Measurements from ENCODE around the gene GMIP.

The GMIP gene

DNA sequence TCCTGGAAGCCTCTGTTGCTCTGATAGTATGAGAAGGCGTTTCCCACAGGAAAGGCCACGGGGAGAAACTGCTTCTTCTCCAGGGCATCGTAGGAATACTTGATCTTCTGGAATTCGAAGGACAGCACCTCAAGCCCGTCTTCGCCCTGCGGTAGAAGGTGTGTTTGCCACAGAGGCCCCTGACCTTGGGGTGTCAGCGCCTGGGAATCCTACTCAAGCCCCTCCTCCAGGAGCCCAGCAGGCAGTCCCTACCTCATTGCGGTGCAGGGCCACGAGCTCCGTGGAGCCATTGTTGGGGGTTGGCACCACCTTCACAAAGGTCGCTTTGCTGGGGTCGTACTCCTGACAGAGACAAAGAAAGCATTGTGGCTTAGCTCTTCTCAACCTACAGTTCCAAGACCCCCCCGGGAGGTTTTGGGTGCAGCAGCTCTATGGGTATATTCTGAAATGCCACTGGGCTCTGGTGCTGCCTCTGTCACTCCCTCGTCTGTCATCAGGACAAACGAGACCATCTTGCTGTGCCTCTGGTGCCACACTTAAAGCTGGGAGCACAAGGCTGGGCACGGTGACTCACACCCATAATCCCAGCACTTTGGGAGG, 16.3 kb upstream of the GMIP start:
- in situ Hi-C loops (cut with MboI; ENCODE audit: low sequenced_read_pairs), result no loop called here

DNA sequence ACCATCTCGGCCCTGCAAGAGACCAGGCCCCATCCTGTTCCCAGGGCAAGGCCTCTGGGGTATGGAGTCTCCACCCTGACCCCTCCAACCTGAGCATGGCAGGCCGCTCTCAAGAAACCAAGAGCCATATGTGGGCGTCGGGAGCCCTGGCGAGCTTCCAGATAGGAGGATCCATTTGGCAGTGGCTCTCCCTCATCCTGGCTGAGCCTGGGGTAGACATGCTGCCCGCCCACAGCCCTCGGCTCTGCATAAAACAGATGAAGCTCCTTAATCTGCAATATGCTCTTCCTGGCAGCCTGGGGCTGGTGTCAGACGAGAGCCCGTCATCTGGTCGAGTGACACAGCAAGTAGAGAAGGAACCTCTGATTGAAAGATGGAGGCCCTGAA, 13.9 kb upstream of the GMIP start:
- in situ Hi-C loops (cut with MboI; ENCODE audit: low sequenced_read_pairs), result no loop called here

DNA sequence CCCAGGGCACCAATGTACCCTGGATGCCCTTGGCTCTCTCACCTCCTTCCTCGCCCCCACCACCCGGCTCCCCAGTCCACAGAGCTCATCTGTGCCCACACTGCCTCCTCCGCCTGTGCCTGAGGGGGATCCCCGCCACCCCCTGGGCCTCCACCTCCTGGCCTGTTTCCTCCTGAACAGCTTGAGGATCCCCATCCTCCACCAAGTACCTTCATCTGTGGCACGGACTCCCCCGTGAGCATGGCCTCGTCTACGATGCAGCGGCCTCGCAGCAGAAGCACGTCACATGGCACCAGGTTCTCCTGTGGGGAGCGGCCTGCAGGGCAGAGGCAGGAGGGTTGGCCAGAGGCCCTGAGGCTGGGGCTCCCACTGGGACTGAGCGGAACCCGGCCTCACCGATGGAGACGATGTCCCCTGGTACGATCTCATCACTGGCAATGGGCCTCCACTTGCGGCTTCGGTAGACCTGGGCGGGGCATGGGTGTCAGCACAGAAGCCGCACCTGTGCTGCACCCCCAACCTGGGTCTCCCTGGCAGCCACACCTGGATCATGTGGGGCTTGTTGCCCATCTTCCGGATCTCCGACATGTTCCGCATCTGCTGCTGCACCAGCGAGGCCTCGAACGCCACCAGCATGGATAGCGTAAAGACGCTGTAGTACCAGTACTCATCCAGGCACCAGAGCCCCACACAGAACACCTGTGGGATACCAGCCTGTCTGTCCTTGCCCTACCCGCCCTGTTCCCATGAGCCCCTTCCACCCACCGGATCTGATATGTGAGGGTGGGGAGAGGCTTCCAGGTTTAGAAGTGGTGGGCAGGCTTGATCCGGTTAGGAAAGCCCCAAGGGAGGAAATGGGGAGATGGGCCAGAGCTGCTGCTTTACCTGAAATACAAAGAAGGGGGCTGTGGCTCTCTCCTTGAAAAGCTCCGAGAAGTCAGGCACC, 13.3 kb upstream of the GMIP start:
- in situ Hi-C loops (cut with MboI; ENCODE audit: low sequenced_read_pairs), result no loop called here

DNA sequence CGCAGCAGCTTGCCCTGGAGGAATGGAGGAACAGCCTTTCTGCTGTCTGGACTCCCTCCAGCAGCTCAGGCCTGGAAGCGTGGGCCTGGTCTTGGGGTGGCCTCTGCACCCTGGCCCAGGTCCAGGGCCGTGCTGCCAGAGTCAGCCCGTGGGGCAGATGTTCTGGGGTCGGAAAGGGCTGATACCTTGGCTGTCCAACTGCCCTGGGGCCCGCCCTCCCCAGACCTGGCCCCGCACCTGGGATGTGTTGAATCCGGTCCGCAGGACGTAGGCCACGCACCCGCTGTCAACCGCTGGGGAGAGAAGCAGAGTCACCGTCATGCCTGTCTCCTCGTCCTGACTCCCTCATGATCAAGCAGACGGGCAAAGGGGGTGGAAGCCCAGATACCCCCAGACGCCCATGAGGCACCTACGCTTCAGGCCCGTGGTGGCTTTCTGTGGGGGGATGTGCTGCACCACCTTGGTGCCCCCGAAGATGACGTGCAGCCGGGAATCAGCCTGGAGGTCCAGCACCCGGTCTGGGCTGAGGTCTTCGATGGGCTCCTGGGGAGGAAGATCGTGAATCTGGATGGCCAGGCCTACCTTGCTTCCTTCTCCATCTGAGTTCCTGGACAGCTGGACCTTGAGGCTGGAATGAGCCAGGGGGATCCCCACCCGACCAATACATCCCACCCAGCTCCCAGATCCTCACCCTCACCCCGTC, 12.3 kb upstream of the GMIP start:
- in situ Hi-C loops (cut with MboI; ENCODE audit: low sequenced_read_pairs), result no loop called here

DNA sequence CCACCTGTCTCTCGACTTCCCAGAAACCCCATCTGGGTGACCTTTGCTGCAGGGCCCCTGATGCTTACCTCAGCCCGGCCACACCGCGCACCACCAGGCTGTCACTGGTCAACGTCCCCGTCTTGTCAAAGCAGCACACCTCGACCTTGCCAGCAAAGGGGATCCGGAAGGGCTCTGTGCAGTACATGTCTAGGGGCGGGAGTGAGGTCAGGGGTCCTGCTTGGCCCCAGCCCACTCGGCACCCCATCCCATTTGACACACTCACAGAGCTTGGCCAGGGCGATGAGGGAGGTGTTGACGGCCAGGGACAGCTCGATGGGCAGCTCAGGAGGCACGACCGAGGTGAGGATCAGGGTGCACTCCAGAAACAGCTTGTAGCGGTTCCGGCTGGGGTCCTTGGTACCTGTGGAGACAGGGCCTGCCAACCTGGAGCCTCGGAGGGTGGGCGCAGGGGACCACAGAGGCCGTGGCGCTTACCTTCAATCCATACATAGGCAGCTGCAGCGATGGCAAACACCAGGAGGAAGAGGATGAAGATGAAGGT, 11.7 kb upstream of the GMIP start:
- in situ Hi-C loops (cut with MboI; ENCODE audit: low sequenced_read_pairs), result no loop called here

DNA sequence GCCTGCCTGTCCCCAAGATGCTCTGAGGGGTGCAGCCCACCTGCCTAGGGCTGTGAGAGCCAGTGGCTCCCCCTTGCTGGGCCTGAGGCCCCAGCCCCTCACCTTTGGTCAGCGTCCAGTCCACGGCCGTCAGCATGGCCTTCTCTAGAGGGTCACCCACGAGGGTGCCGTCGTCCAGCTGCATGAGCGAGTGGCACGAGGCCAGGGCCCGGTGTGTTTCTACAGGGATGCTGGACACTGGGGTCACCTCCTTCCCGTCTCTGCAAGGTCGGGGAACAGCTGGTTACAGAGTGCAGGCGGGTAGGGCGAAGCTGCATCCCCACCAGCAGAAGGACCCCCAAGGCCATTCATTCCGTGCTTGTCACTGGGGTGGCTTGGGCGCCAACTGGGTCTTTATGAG, 11.0 kb upstream of the GMIP start:
- in situ Hi-C loops (cut with MboI; ENCODE audit: low sequenced_read_pairs), result no loop called here

DNA sequence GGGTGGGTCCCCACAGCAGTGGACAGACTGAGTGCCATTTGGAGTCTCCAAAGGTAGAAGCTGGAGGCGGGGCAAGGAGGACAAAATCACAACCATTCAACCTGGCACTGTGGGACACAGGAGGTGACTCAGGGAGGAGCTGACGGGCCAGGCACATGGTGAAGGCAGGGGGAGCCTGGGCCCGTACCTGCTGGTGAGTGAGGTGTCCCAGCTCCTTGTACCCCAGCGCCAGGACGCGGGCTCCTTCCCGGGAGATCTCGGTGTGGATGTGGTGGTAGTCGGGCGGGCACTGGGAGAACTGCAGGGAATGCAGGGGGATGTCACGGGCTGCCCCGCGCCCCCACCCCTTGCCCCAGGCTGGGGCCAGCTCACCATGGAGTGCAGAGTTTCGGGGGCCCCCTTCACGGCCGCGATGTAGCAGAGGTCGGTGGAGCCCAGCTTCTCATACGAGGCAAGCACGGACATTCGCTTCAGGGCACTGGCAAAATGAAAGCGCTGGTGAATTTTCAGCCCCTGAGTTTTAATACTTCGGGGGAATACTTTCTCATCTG, 10.2 kb upstream of the GMIP start:
- in situ Hi-C loops (cut with MboI; ENCODE audit: low sequenced_read_pairs), result no loop called here

DNA sequence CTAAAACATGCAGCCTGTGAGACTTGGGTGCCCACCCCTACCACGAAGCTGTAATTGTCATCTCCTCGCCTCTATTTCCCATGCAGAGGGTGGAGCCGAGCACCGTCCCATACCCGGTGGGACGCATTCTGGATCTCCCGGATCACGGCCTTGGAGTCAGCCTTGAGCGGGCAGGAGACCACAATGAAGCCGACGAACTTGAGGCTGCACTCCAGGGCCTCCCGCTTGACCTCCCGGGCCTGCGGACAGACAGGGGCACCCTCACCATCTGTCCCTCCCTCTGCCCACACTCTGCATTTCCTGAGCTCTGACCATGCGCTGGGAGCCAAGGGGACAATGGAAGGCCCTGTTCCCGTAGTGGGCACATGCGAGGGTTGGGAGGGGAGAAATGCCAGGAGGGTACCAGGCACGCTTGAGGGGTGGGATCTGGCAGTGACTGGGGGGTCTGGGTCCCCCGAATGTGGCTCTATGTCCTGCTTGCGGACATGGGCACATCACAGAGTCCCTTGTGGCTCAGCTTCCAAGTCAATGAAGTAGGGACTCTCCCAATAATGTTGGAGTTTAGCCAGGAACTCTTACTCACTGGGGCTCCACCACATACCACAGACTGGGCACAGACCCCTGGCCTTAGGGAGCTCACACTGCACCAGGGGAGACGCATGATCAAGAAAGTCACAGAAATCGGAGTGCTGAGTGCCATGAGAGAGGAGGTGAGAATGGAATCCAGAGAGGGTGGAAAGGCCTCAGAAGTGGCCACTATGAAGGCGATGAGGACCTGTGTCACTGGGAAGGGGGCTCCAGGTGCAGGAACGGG, 9.2 kb upstream of the GMIP start:
- in situ Hi-C loops (cut with MboI; ENCODE audit: low sequenced_read_pairs), result no loop called here

DNA sequence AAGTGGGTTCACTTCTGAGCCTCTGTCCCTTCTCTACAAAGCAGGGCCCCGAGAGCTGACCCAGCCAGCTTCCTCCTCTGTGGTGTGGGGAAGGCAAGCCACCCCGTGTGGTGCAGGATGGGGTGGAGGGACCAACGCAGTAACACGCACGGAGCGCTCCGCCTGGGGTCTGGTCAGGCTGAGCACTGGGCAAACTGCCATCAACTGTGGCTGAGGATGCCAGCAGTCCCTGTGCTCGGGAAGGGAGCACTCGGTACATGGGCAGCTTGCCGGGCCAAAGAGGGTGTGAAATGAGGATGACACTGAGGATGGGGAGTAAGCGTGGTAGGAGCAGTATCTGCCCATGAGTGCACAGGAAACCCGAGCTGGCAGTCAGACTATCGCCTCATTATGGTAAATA, 7.6 kb upstream of the GMIP start:
- in situ Hi-C loops (cut with MboI; ENCODE audit: low sequenced_read_pairs), result no loop called here

DNA sequence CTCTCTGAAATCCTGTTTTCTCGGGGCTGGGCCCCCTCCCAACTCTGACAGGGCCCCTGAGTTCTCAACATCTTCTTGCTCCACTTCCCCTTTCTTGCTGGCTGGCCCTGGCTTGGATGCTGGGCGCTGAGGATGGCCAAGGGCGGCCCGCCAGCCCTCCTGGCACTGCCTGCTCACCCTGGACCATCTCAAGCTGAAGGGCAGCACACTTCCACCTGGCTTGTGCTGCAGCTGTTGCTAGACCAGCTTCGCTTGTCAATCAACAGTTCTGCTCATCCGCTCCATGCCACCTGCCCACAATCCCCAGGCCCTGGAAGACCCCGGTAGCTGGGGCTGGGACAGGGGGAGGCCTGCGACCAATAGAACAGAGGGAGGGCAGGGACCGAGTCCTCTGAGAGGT, 6.9 kb upstream of the GMIP start:
- in situ Hi-C loops (cut with MboI; ENCODE audit: low sequenced_read_pairs), result no loop called here

DNA sequence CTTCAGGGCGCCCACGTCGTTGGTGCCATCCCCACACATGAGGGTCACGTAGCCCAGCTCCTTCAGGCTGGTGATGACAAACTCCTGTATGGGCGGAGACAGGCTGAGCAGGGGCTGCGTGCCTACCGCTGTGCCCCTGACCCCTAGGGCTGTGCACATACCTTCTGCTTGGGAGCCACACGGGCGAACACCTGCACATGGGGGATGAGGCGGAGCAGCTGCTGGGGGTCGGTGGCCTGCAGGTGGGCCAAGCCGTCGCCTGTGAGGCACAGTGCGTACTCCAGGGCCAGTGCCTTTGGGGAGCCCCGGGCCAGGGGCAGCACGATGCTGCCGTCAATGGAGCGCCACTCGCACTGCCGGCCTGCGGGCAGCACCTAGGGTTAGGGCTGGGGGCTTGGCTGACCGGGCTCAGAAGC, 6.1 kb upstream of the GMIP start:
- in situ Hi-C loops (cut with MboI; ENCODE audit: low sequenced_read_pairs), result no loop called here

DNA sequence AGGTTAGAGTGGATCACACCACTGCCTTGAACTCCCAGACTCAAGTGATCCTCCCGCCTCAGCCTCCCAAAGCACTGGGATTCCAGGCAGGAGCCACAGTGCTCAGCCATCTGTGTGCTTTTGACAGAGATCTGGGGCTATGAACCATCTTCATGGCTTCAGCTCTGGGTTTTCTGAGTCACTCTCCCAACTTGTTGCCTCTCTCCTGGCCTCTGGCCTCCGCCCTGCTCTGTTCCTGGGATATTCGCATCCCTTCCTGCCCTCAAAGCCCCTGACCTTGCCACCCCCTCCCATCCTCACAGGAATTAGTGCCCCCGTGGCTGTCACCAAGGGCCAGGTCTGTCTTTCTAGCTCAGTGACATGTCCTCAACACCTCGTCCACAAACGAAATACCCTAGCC, 5.7 kb upstream of the GMIP start:
- in situ Hi-C loops (cut with MboI; ENCODE audit: low sequenced_read_pairs), result no loop called here

DNA sequence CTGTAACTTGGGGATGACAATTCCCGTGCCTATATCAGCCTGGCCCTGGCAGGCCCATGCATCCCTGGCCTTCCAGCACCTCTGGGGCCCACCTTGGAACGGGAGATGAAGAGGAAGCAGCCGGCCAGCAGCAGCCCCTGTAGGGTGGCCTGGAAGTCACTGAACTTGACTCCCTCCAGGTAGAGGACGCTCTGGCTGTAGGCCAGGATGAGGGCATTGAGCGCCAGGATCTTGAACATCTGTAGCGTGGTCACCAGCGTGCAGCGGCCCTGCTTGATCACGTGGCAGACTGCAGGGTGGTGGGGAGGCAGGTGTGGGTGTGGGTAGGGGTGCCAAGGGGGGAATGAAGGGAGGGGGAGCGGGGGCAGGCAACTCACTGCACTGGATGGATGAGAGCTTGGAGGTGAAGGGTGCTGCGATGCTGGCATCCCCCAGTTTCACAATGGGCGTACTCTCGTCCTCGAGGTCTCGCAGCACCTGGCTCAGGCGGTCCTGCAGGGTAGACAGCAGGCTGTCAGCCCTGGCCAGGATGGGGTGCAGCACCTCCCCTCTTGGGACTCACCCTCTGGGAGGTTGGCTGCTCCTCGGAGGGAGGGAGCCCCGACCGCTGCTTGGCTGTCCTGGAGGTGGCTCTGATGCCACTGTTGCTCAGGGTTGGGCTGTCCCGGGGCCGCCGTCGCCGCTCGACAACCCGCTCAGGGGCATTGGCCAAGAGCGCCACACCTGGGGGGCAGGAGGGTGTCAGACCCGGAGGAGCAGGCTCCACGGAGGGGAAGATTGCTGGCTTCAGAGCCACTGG, 3.8 kb upstream of the GMIP start:
- in situ Hi-C loops (cut with MboI; ENCODE audit: low sequenced_read_pairs), result no loop called here

DNA sequence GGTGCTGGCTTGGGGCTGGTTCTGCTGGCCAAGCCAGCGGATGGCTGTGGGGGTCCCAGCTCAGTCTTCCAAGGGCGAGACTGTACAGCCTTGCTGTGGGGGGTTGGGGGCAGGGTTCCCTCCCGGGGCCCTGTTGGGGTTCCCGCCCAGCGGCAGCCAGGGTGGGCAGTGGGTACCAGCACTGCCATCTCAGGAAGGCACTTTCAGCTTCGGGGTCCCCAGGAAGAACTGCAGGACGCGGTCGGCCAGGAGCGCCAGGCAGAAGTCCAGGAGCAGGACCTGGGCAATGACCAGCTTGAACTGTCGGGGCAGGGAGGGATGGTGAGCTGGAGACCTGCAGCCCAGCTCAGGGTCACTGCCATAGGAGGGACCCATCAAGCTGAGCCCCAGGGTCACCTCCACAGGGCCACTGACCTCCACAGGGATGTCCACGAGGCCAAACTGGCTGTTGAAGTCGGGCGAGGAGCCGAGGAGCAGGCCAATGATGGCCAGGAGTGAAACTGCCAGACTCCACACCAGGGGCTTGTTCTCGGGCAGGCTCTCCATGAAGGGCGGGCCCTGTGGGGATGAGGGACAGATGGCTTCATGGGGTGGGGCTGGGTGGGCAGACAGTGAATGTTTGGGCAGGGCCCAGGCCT, 1.9 kb upstream of the GMIP start:
- in situ Hi-C loops (cut with MboI; ENCODE audit: low sequenced_read_pairs), result no loop called here

DNA sequence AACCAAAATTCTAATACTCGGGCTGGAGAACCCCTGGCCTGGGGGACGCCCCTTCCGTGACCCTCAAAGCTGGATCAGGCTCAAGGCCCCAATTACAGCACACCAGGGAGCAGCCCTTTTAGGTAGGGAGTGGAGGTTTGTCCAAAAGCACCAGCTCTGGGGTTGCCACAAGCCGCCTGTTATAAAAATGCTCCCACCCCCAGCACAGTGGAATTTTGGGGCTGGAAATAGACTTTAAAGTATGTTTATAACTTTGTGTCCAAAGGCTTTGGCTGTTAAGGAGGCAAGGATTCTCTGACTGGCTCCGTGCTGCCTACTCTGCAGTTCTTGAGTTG, 564 bp upstream of the GMIP start:
- in situ Hi-C loops (cut with MboI; ENCODE audit: low sequenced_read_pairs), result no loop called here

DNA sequence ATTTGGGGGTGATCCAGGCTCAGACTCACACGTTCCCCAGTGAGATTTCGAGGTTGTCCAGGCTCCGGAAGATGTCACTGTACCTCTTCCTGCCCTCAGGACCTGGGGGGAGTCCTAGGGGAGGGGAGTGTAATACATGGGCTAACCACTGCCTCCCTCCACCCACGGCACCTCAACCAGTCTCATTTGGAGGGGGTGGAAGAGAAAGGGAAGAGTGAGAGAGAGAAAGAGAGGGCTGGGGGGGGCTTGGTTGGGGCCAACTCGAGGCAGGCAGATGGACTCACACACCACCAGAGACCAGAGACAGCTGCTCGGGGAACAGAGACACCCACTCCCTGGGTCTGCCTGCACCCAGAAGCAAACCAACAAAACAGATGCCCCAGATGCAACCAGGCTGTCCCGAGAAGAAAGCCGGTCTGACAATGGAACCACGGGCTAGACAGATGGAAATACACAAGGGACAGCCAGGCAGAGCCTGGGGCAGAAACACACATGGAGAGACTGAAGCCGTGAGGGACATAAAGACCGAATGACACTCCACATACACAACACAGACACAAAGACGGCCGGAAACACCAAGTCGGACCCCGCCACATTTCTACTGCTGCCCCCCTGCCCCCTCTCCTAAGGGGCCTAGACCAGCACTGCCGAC, 825 bp downstream of the GMIP start:
- in situ Hi-C loops (cut with MboI; ENCODE audit: low sequenced_read_pairs), result no loop called here

DNA sequence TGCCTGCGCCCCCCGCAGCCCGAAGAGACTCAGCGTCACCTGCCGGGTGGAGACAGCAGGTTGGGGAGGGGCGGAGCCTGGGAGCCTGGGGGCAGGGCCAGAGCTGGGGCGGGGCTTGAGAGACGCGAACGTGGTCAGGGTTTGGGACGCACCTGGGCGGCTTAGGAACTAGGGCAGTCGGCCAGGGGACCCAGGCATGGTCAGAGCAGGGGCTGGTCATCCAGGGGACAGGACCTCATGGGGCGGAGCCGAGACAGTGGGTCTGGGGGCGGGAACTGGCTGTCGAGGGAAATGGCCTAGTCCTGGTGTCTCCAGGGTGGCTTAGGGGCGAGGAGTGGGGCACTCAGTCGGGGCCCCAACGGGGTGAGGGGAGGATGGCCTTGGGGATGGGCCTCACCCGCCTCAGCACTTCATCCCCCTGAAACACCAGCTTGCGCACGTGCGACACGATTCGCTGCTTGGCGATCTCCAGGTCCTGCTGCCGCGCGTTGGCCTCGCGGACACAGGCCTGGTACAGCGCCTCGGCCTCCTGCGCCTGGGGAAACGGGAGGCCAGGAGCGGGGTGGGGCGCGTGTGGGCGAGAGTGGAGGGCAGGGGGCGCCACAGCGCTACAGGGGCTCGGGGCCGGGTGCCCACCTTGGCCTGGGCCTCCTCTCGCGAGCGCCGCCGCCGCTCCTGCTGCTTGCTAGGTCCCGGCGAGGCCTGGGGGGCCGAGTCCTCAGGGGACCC, 5.8 kb downstream of the GMIP start:
- in situ Hi-C loops (cut with MboI; ENCODE audit: low sequenced_read_pairs), result no loop called here

DNA sequence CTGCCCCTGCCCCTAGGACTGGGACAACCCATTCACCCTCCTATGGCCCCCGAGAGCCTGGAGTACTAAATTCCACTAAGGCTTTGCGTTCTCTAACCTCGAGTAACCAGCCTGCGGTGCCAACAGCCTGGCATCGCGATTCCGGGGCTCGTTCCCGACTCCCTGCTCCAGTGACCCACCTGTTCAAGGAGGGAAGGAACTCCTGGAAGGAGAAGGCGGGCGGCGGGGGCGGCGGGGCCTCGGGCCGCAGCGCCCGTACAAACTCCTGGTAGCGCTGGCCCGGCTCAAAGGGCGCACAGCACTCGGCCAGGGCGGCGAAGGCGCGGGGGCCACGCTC, 6.3 kb downstream of the GMIP start:
- in situ Hi-C loops (cut with MboI; ENCODE audit: low sequenced_read_pairs), result no loop called here

Measured in hTERT RPE-1 (cell line).